Measurements from ENCODE around the gene AIP. TPM values are rescaled to one million over a fixed set of nuclear protein-coding genes. Genes with fewer than 3 reads are reported as not detected.

The AIP gene
- total and polyA plus RNA-seq, 2 of the 8 experiments (the other 6 are each of a cell fraction or from before 2014, with no cell fraction given): 29.8 to 54.4 TPM

DNA sequence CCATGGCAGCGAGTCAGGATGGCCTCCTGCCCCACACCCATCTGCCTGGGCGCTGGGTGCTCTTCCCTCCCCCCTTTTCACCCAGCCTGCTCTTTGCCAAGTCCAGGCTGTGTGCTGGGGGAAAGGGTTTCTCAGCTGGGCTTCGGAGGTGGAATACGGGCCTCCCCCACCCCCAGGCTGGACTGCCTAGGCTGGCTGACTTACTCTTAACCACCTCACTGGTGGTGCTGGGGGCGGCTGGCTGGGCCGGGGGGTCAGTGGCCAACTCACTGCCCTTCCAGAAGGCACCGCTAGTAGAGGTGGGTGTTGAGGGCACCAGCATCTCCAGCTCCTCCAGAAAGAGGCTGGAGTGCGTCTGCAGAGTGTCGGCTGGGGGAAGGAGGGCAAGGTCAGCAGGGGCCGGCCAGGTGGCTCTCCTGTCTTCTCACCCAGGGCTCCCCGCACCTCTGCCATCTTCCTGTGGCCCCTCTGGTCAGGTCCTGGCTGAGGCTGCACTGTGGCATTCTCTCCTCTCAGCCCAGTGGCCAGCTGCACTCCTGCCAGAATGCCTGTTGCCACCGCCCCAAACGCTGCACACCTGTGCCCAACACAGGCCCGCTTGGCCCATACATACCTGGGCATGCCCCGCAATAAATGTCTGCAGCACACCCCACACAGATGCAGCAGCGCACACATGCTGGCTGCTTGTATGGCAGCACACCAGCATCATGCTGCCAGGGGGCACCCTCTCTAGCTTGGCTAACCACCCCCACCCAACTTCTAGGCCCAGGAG lies 12.6 kb downstream of the AIP start:
- CTCF ChIA-PET (ENCODE audit: partially characterized antibody): no interaction called here
- Histone ChIP-seq H3K23me2 (ENCODE audit: low read depth, low read length) (peaks cover 2% of the 10 kb centered on the region; the same call in 1 of the 2 replicates), H3K14ac (ENCODE audit: insufficient read length) (no peak overlapping the region), H3K79me2 (ENCODE audit: control insufficient read depth in 1 of 2, insufficient read depth in 2 of 2, low read length in 2 of 2) (no peaks in the 10 kb centered on the region), H3K4ac (replicated peaks; ENCODE audit: insufficient read length, low read depth, low read length) (no peak overlapping the region), H3K9me3 (ENCODE audit: insufficient read depth in 2 of 2, low read depth in 1 of 2, low read length in 1 of 2) (no peaks in the 10 kb centered on the region), H2BK15ac (ENCODE audit: low read length) (no peak overlapping the region), H3K4me2 (ENCODE audit: insufficient read depth in 1 of 2, low read depth in 2 of 2, low read length in 2 of 2) (no peak overlapping the region), H3K27ac (ENCODE audit: low read depth, low read length) (no peak overlapping the region), H2AK5ac (ENCODE audit: low read depth, low read length) (no peak overlapping the region), H4K91ac (replicated peaks; ENCODE audit: insufficient read length, low read length) (no peak overlapping the region), H3K36me3 (ENCODE audit: control insufficient read depth in 2 of 4, insufficient read depth in 4 of 4, low read length in 3 of 4) (peaks cover 2 to 29% (median 11%) of the 10 kb centered on the region in 4 experiments; a peak in 6 of 8 replicates), H2BK5ac (ENCODE audit: low read depth, low read length) (no peak overlapping the region), H3K9ac (replicated peaks in 1 of 4; ENCODE audit: extremely low read depth in 1 of 4, low read depth in 3 of 4, low read length in 3 of 4) (no peak overlapping the region), H3K4me3 (ENCODE audit: extremely low read depth in 1 of 4, insufficient read depth in 2 of 4, low read depth in 3 of 4, low read length in 4 of 4) (no peak overlapping the region), H2BK120ac (replicated peaks; ENCODE audit: low read depth, low read length) (no peak overlapping the region), H3K18ac (ENCODE audit: extremely low read depth, low read length) (no peak overlapping the region), H3K4me1 (replicated peaks in 1 of 4; ENCODE audit: control insufficient read depth in 3 of 4, insufficient read depth in 4 of 4, low read length in 3 of 4) (peaks cover 0 to 10% (median 0%) of the 10 kb centered on the region in 4 experiments; a peak in 2 of 7 replicates), H4K8ac (ENCODE audit: extremely low read depth, insufficient read depth, low read length) (no peak overlapping the region), H4K20me1 (replicated peaks in 1 of 2; ENCODE audit: control insufficient read depth in 1 of 2, insufficient read depth in 2 of 2, low read length in 2 of 2) (peaks cover 0 to 12% of the 10 kb centered on the region in 2 experiments), H3K79me1 (ENCODE audit: low read depth, low read length) (no peaks in the 10 kb centered on the region), H2BK12ac (ENCODE audit: low read depth, low read length) (no peak overlapping the region), H3K23ac (ENCODE audit: insufficient read length) (no peak overlapping the region), H2AFZ (ENCODE audit: low read length) (no peak overlapping the region), H3K56ac (replicated peaks; ENCODE audit: insufficient read length, low read depth, low read length) (no peak overlapping the region), H3K27me3 (replicated peaks in 1 of 4; ENCODE audit: control insufficient read depth in 3 of 4, extremely low read depth in 1 of 4, insufficient read depth in 3 of 4, low read length in 3 of 4) (no peaks in the 10 kb centered on the region; a peak in 1 of 7 replicates), H4K5ac (ENCODE audit: insufficient read length, low read depth, low read length) (no peak overlapping the region), H2BK20ac (ENCODE audit: low read length) (no peak overlapping the region)
- DNase-seq (ENCODE audit: low read depth in 1 of 2, low spot score in 2 of 2) (no peak), FAIRE-seq (no peak)
- 90% methylated on average over 10 of the region's 16 CpGs; no CpG with 5 or more reads in 1 of the 2 experiments for WGBS, 2 experiments (ENCODE audit: extremely low coverage in 1 of 2, insufficient coverage in 1 of 2, insufficient read length in 1 of 2, insufficient replicate concordance in 2 of 2, low coverage in 1 of 2, low lambda C conversion rate in 2 of 2, missing lambda C conversion rate in 1 of 2)
- POLR2A ChIA-PET (ENCODE audit: partially characterized antibody): interaction anchor here (1.6 kb wide), 1 partner anchor 12 kb away, joined by 5 read pairs; the partner anchor contains the start of gene AIP
- no peak for TF ChIP-seq ASH2L (IDR thresholded peaks at IDR 0.05; ENCODE audit: low read length)
- TF ChIP-seq CREB1 (IDR thresholded peaks at IDR 0.05): no peak
- no peak for TF ChIP-seq RBBP5 (IDR thresholded peaks at IDR 0.05; ENCODE audit: borderline replicate concordance, low read depth, low read length)
- TF ChIP-seq HDAC6 (IDR thresholded peaks at IDR 0.05; ENCODE audit: low read depth, low read length): no peak
- no peak for TF ChIP-seq KDM4A (IDR thresholded peaks at IDR 0.05; ENCODE audit: low read depth, low read length, severe bottlenecking)
- TF ChIP-seq SP2 (IDR thresholded peaks at IDR 0.05; ENCODE audit: low read length): no peak
- TF ChIP-seq TCF12 (IDR thresholded peaks at IDR 0.05; ENCODE audit: low read depth, low read length): no peak
- TF ChIP-seq CBX5 (IDR thresholded peaks at IDR 0.05; ENCODE audit: low read depth, low read length): no peak
- TF ChIP-seq RNF2 (IDR thresholded peaks at IDR 0.05; ENCODE audit: borderline replicate concordance, low read depth, low read length, missing control alignments, poor library complexity, severe bottlenecking): no peak
- TF ChIP-seq CHD1 (IDR thresholded peaks at IDR 0.05; ENCODE audit: low read depth, low read length): no peak
- TF ChIP-seq MAFK (IDR thresholded peaks at IDR 0.05; ENCODE audit: low read depth, low read length): no peak
- no peak for TF ChIP-seq TAF1 (IDR thresholded peaks at IDR 0.05; ENCODE audit: low read depth, low read length)
- TF ChIP-seq BRCA1 (IDR thresholded peaks at IDR 0.05; ENCODE audit: low read depth, low read length): no peak
- no peak for TF ChIP-seq KDM5A (IDR thresholded peaks at IDR 0.05; ENCODE audit: low read length)

Data from H1 (cell line).